GM12878 (cell line): Measurements from ENCODE around the gene WTIP. TPM values are rescaled to one million over a fixed set of nuclear protein-coding genes. Genes with fewer than 3 reads are reported as not detected.

Experiments
- ATAC-seq: fragments of 200-7000 bp; cut with Tn5 transposase; 3 replicates; pipeline ENCODE4 v1.9.1; 2020; ENCODE audit warnings: mild to moderate bottlenecking, moderate library complexity
- BruUV-seq: library from RNA; stranded (reverse); fragments of 400-500 nt; replicated peaks from 2 replicates; lab custom pipeline; 2021; lab: Mats Ljungman, UMichigan
- CTCF ChIA-PET: fragments of 300-600 bp; sonication (Branson Sonifier 250); formaldehyde crosslinking; extraction: SDS; loops from one replicate; lab custom pipeline; 2021; ENCODE audit warnings: inconsistent platforms; lab: Yijun Ruan, JAX
- POLR2A ChIA-PET: fragments of 350-600 bp; formaldehyde crosslinking; extraction: SDS; loops from one replicate; lab custom pipeline; 2021; ENCODE audit warnings: inconsistent platforms; lab: Charles Lee
- RAD21 ChIA-PET: fragments of 300-600 bp; sonication (Branson Sonifier 250); formaldehyde crosslinking; loops from one replicate; lab custom pipeline; 2023; ENCODE audit warnings: antibody characterized with exemption; ENCODE audit not compliant: unreplicated experiment; lab: Charles Lee
- SMC1A ChIA-PET: fragments of 300-600 bp; sonication (Branson Sonifier 250); formaldehyde crosslinking; loops from one replicate; lab custom pipeline; 2023; ENCODE audit not compliant: unreplicated experiment, uncharacterized antibody; lab: Charles Lee
- DNase-seq: peaks from one replicate; pipeline ENCODE4 v3.0.0-alpha.2; 2011; ENCODE audit warnings: low read depth, low spot score
- FAIRE-seq: peaks from 3 replicates; lab custom pipeline; 2011; peaks lifted over from hg19 to GRCh38; lab: Jason Lieb, UNC
- H2AFZ ChIP-seq: 2 replicates; pipeline ENCODE4 v1.6.0; 2011; ENCODE audit warnings: low read depth, low read length, control low read depth; ENCODE audit not compliant: control insufficient read depth
- H3K27ac ChIP-seq: 2 replicates; pipeline ENCODE4 v1.5.1; 2011; ENCODE audit warnings: control low read depth; ENCODE audit not compliant: control insufficient read depth, insufficient read depth
- H3K27me3 ChIP-seq, 2 experiments: replicated peaks in 1 of 2; 2 replicates each; pipeline versions ENCODE4 v1.6.0 to v1.6.1; 2011; ENCODE audit warnings: low read length in 1 of 2; ENCODE audit not compliant: control insufficient read depth in 2 of 2, insufficient read depth in 2 of 2
- H3K36me3 ChIP-seq, 2 experiments: 2 replicates each; pipeline ENCODE4 v1.5.1; 2011; ENCODE audit warnings: low read length in 1 of 2; ENCODE audit not compliant: control insufficient read depth in 2 of 2, insufficient read depth in 2 of 2
- H3K4me1 ChIP-seq: 2 replicates; pipeline ENCODE4 v1.6.1; 2011; ENCODE audit warnings: mild to moderate bottlenecking, low read length, moderate library complexity, mixed read lengths; ENCODE audit not compliant: control insufficient read depth, insufficient read depth
- H3K4me2 ChIP-seq: 2 replicates; pipeline ENCODE4 v1.6.0; 2011; ENCODE audit warnings: control low read depth; ENCODE audit not compliant: control insufficient read depth, insufficient read depth
- H3K4me3 ChIP-seq: fragments of 200-600 bp; sonication (generic); 2 replicates; pipeline ENCODE4 v1.5.1; 2016
- H3K79me2 ChIP-seq: 2 replicates; pipeline ENCODE4 v1.6.0; 2011; ENCODE audit warnings: low read length; ENCODE audit not compliant: control insufficient read depth, insufficient read depth
- H3K9ac ChIP-seq: 2 replicates; pipeline ENCODE4 v1.8.0; 2011; ENCODE audit warnings: low read length, control low read depth, mixed read lengths; ENCODE audit not compliant: control insufficient read depth, insufficient read depth
- H3K9me3 ChIP-seq: replicated peaks from 3 replicates; pipeline ENCODE4 v1.5.1; 2011; ENCODE audit warnings: mild to moderate bottlenecking, low read length; ENCODE audit not compliant: control insufficient read depth, insufficient read depth
- H4K20me1 ChIP-seq: 2 replicates; pipeline ENCODE4 v1.6.0; 2011; ENCODE audit not compliant: control insufficient read depth, insufficient read depth
- ETV6 ChIP-seq, 2 experiments: fragments of 450-650 bp in 1 of 2; IDR thresholded peaks in 1 of 2; conservative IDR thresholded peaks in 1 of 2; 2 replicates each; pipeline ENCODE4 v1.6.1; 2014; ENCODE audit warnings: antibody characterized with exemption in 1 of 2, borderline replicate concordance in 1 of 2, low read depth in 1 of 2, mild to moderate bottlenecking in 1 of 2, moderate library complexity in 1 of 2
- SPI1 ChIP-seq: IDR thresholded peaks from 2 replicates; pipeline ENCODE4 v1.6.1; 2011; ENCODE audit warnings: low read depth, mild to moderate bottlenecking, low read length, moderate library complexity, borderline replicate concordance; ENCODE audit not compliant: insufficient read depth
- SREBF1 ChIP-seq: IDR thresholded peaks from 2 replicates; pipeline ENCODE4 v1.6.1; 2012; ENCODE audit warnings: mild to moderate bottlenecking, low read length
- TBL1XR1 ChIP-seq: IDR thresholded peaks from 2 replicates; pipeline ENCODE4 v1.6.1; 2012; ENCODE audit warnings: low read depth, low read length, improper control_type of control experiment
- WGBS: methylation state at CpG from one replicate; pipeline ENCODE4 v1.1.6; 2016; ENCODE audit warnings: low lambda C conversion rate; ENCODE audit not compliant: insufficient replicate concordance, insufficient coverage; ENCODE audit errors: missing lambda C conversion rate; 5-methylcytosine and 5-hydroxymethylcytosine counted together
- in situ Hi-C: fragments of 300-500 bp; cut with MboI; formaldehyde crosslinking; loops from 9 replicates; pipeline ENCODE4 v1.14.3; 2018; ENCODE audit warnings: mixed read lengths
- intact Hi-C: fragments of 100-400 bp; cut with micrococcal nuclease; formaldehyde crosslinking; loops from one replicate; pipeline ENCODE4 v1.14.2; 2022; ENCODE audit not compliant: unreplicated experiment
- polyA plus RNA-seq, 11 experiments: library from polyadenylated mRNA; depleted of rRNA in 4 of 11; unstranded in 6 of 11; stranded (reverse) in 5 of 11; fragments of >200 nt; fragmentation: Nextera tagmentation in 4 of 11; fragmentation: Illumina TruSeq in 1 of 11; extraction: Ambion mirVana in 4 of 11; extraction: Trizol in 1 of 11; gene quantifications; 1 replicate in 1 of 11; 2 replicates in 10 of 11; pipeline versions ENCODE4 v1.2.1 to v1.2.3, GENCODE V29; 2011 to 2016; ENCODE audit warnings: inconsistent platforms in 2 of 11, missing spikeins in 2 of 11, low read depth in 1 of 11
- total RNA-seq, 4 experiments: library from RNA; depleted of rRNA in 3 of 4; stranded (reverse); fragments of >200 nt in 3 of 4; fragmentation: Illumina TruSeq in 1 of 4; extraction: Trizol in 1 of 4; gene quantifications; 2 replicates each; pipeline versions ENCODE4 v1.2.1 to v1.2.3, GENCODE V29; 2013 to 2021
- TF ChIP-seq, protein P1 (sequence below): fragments of 450-650 bp; IDR thresholded peaks from 2 replicates; pipeline ENCODE4 v1.6.1; 2017; ENCODE audit warnings: mild to moderate bottlenecking, moderate library complexity
- TF ChIP-seq, protein P2 (sequence below): fragments of 450-650 bp; conservative IDR thresholded peaks from 2 replicates; pipeline ENCODE4 v1.6.1; 2017; ENCODE audit warnings: mild to moderate bottlenecking, moderate library complexity

The WTIP gene
- total and polyA plus RNA-seq, 10 of the 15 experiments (the other 5 are each of a cell fraction or from before 2014, with no cell fraction given), result 0.06 to 0.77 (median 0.17) TPM; not detected in 2

DNA sequence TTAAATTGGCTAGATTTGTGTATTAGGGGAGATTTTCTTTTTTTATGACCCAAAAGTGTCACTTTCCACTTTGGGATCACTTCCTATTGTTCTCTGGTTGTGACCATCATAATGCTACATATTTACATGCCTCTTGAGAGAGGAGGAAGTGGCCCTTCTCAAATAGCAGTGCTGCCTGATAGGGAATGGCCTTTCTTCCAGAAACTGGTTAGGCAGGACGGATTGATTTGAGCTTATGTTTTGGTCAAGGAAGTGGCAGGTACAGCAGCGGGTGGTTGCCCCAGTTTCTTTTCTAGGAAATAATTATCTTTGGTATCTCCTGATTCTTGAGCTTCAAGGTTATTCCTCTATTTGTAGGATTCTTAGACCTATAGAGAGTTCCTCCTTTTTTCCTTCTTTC is 21.9 kb upstream of the WTIP start:
- no peak overlapping the region for H3K27ac ChIP-seq
- DNase-seq, result no peak
- ChIA-PET CTCF (interaction anchor here (1.8 kb wide), 1 partner anchor 29 kb away, joined by 3 read pairs; no protein-coding TSS in a partner anchor), POLR2A (no interaction called here), SMC1A (no interaction called here), RAD21 (no interaction called here)
- H3K79me2 ChIP-seq, result no peaks in the 10 kb centered on the region; the same call in none of the 2 replicates
- H4K20me1 ChIP-seq, result no peaks in the 10 kb centered on the region
- H3K27me3 ChIP-seq, result no peaks in the 10 kb centered on the region
- no peak overlapping the region for H2AFZ ChIP-seq
- TF ChIP-seq TBL1XR1 (no peak), SREBF1 (no peak), SPI1 (no peak), ETV6 (conservative IDR thresholded peaks at IDR 0.05 in 1 of 2, IDR thresholded peaks at IDR 0.05 in 1 of 2; ENCODE audit: borderline replicate concordance in 1 of 2, low read depth in 1 of 2) (no peak)
- TF ChIP-seq, protein P1, sequence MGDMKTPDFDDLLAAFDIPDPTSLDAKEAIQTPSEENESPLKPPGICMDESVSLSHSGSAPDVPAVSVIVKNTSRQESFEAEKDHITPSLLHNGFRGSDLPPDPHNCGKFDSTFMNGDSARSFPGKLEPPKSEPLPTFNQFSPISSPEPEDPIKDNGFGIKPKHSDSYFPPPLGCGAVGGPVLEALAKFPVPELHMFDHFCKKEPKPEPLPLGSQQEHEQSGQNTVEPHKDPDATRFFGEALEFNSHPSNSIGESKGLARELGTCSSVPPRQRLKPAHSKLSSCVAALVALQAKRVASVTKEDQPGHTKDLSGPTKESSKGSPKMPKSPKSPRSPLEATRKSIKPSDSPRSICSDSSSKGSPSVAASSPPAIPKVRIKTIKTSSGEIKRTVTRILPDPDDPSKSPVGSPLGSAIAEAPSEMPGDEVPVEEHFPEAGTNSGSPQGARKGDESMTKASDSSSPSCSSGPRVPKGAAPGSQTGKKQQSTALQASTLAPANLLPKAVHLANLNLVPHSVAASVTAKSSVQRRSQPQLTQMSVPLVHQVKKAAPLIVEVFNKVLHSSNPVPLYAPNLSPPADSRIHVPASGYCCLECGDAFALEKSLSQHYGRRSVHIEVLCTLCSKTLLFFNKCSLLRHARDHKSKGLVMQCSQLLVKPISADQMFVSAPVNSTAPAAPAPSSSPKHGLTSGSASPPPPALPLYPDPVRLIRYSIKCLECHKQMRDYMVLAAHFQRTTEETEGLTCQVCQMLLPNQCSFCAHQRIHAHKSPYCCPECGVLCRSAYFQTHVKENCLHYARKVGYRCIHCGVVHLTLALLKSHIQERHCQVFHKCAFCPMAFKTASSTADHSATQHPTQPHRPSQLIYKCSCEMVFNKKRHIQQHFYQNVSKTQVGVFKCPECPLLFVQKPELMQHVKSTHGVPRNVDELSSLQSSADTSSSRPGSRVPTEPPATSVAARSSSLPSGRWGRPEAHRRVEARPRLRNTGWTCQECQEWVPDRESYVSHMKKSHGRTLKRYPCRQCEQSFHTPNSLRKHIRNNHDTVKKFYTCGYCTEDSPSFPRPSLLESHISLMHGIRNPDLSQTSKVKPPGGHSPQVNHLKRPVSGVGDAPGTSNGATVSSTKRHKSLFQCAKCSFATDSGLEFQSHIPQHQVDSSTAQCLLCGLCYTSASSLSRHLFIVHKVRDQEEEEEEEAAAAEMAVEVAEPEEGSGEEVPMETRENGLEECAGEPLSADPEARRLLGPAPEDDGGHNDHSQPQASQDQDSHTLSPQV, result no peak
- TF ChIP-seq, protein P2, sequence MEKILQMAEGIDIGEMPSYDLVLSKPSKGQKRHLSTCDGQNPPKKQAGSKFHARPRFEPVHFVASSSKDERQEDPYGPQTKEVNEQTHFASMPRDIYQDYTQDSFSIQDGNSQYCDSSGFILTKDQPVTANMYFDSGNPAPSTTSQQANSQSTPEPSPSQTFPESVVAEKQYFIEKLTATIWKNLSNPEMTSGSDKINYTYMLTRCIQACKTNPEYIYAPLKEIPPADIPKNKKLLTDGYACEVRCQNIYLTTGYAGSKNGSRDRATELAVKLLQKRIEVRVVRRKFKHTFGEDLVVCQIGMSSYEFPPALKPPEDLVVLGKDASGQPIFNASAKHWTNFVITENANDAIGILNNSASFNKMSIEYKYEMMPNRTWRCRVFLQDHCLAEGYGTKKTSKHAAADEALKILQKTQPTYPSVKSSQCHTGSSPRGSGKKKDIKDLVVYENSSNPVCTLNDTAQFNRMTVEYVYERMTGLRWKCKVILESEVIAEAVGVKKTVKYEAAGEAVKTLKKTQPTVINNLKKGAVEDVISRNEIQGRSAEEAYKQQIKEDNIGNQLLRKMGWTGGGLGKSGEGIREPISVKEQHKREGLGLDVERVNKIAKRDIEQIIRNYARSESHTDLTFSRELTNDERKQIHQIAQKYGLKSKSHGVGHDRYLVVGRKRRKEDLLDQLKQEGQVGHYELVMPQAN, result no peak
- no peaks in the 10 kb centered on the region for H3K4me1 ChIP-seq
- H3K4me3 ChIP-seq, result no peak overlapping the region
- intact Hi-C loops, result no loop called here
- no TSS peak for BruUV-seq
- FAIRE-seq, result no peak
- no peaks in the 10 kb centered on the region for H3K9me3 ChIP-seq
- peaks cover 17 to 55% of the 10 kb centered on the region in 2 experiments for H3K36me3 ChIP-seq
- no peak for ATAC-seq
- no peak overlapping the region for H3K4me2 ChIP-seq
- H3K9ac ChIP-seq, result no peak overlapping the region
- 97% methylated on average over 2 of the region's 2 CpGs for WGBS
- in situ Hi-C loops, result no loop called here
